NK-92 (cell line): ENCODE data around the gene FLYWCH1.

ENCODE experiments used
- DNase-seq: peaks from one replicate; lab custom pipeline; 2025; ENCODE audit not compliant: unreplicated experiment; lab: John Stamatoyannopoulos, UW

FLYWCH1 gene, protein sequence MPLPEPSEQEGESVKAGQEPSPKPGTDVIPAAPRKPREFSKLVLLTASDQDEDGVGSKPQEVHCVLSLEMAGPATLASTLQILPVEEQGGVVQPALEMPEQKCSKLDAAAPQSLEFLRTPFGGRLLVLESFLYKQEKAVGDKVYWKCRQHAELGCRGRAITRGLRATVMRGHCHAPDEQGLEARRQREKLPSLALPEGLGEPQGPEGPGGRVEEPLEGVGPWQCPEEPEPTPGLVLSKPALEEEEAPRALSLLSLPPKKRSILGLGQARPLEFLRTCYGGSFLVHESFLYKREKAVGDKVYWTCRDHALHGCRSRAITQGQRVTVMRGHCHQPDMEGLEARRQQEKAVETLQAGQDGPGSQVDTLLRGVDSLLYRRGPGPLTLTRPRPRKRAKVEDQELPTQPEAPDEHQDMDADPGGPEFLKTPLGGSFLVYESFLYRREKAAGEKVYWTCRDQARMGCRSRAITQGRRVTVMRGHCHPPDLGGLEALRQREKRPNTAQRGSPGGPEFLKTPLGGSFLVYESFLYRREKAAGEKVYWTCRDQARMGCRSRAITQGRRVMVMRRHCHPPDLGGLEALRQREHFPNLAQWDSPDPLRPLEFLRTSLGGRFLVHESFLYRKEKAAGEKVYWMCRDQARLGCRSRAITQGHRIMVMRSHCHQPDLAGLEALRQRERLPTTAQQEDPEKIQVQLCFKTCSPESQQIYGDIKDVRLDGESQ

DNA sequence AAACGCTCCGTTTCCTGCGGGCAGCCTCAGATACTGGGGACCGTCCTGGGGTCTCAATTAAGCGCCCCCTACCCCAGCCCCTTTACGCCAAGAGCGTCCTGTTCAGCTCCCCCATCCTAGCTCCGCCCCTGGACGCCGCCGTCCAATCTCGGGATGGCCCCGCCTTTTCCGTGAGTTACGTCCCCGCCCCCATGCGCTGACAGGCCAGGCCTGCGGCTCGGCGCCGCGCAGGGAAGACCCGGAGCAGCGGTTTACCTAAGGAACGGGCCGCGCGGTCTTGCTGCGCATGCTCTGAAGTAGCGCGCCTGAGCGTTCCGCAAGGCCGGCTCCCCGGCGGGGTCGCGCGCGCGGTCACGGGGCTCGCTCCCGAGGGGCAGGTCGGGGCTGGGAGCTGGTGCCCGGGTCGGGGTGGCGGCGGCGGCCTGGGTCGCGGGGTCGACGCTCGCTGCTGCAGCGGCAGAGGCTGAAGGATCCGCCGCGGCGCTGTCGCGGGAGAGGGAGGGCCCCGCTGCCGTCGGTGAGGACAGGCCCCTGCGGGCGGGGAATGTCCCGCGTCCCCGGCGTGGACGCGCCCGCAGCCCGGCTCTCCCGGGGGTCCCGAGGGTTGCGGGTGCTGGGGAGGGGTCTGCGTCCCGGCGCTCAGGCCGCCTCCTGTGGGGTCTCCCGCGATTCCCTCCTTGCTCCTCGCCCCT, at the start of gene FLYWCH1:
FLYWCH1 (plus strand) TSS at position 294 of the 692 bp plus-strand sequence. CDS start 17,755 bp downstream, outside the sequence.
- DNase-seq = peak; percentile 87

DNA sequence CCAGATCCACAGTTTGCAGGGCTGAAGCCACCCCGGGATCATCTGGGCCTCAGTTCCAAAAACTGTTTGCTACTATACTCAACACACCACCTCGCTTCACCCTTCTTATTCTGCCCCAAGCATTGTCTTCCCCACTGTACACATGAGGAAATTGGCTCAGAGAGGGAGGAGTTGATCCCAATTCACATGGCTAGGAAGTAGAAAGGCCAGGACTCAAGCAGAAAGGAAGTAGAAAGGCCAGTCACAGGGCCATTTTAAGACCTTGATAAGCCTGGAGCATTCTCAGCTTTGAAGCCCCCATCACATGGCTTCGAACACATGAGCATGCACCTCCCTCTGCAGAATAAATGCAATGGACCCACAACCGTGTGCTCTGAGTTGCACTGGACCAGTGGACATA, 46.1 kb upstream of the FLYWCH1 start:
- no peak for DNase-seq

DNA sequence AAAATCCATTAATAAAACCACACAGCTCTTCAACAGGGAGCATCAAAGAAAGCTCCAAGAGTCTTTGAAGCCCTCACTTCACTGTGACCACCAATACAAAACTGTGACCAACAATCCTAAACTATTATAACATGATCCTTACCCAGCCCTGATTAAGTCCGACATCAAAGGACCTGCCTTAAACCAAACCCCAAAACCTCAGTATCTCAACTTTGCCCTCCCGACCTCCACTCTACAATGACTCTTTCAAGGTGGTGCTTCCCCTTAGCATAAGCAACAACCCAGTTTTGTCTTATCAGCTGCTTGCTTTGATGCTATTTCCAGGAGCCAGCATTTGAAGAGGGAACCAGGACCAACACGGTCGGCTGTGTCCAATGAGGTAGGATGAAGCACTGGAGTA, 45.3 kb upstream of the FLYWCH1 start:
- no peak for DNase-seq

DNA sequence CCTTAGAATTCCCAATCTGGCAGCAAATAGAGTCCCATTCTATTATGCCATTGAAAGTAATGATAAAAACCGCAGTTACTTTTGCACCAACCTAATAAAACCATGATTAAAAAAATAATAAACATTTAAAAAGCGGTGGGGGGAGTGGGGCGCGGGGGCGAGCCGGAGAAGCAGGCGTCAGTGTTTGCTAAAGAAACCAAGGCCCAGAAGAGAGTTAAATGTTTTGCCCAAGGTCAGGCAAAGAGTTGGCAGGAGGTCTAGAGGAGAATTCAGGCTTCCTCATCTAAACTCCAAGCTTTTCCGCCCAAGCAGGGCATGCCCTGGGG, 44.1 kb upstream of the FLYWCH1 start:
- DNase-seq = no peak

DNA sequence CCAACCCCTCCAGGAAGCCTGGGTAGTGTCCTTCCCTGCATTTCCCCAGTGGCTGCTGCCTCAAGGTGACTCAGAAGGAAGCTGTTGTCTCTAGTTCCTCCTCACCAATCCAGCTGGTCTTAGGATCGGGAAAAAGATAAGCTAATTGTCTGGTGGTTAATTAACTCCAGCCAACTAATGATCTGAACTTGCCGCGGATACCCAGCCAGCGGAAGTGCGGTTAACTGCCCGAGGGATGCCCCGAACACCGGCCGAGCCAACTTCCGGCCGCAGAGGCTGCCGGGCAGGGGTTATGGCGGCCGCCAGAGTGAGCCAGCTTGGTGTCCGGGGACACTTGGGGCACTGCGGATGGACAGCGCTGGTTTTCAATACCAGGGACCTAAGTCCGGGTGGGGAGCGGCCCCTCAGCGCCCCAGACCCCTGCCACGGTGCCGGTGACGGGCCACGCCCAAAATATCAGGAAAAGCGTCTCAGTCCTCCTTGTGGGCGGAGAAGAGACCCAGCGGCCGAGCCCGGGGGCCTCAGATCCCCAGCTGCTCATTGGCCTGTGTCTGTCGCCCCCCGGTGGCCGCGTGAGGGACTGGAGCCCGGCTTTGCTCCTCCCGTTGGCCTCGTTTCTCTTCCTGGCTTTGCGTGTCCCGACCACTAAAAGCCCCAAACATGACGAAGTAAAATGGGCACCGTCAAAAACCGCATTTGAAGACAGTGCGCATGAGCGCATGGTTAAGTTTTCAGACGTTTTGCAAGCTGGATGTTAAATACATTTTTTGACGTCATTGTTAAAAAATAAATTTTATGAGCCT, 43.5 kb upstream of the FLYWCH1 start:
- peak; percentile 78 for DNase-seq

DNA sequence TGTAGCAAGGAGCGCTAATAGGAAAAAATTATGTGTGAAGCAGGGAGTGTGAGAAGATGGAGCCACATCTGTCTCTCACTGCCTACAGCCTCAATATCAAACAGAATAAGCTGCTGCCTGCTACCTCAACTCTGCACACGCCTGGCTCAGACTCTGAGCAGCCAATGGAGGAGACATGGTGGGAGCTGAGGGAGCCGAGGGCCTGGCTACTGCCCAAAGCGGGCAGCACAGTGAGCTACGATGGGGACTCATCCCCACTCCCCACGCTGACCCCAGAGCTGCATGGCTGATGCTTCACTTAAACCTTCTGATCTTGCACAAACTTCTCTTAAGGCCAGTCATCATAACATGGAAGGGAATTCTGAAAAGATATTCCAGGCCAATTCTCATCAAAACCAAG, 39.8 kb upstream of the FLYWCH1 start:
- no peak for DNase-seq

DNA sequence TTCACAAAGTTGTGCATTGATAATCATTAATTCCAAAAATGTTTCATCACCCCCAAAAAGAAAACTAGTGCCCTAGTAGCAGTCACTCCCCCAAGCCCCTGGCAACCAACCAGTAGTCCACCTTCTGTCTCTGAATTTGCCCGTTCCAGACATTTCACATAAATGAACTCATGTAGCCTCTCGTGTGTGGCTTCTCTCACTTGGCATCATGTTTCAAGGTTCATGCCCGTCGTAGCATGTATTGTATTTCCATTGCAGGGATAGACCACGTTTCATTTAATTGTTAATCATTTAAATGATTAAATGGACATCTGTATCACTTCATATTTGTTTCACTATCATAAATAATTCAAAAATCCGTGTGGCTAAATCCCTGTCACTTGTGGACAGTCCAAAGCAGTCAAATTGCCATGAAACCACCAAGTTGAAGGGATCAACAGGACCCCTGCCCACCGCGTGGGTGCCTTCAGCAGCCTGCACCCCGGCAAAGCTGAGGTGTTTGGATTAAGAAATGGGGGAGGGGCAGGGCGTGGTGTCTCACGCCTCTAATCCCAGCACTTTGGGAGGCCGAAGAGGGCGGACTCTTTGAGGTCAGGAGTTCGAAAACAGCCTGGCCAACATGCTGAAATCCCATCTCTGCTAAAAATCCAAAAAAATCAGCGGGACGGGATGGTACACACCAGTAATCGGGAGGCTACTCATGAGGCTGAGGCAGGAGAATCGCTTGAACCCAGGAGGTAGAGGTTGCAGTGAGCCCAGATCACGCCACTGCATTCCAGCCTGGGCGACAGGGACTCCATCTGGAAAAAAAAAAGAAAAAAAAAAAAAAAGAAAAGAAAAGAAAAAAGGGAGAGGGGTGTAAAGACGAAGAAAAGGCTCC, 37.5 kb upstream of the FLYWCH1 start:
- no peak for DNase-seq

DNA sequence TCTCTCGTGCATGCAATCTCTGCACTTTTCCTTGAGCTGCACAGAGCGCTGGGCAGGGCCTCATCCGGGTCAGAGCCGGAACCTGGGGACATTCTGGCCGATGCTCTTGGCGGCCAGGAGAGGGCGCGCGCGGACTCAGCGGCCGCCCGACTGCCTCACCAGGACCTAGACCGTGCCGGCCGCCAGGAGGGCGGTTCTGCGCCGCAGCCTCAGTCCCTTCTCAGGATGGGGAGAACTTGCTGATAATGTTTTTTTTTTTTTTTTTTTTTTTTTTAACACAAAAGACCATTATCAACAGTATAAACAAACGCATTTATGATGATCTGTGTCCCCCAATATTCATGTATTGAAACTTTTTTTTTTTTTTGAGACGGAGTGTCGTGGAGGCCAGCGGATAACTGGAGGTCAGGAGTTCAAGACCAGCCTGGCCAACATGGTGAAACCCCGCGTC, 36.8 kb upstream of the FLYWCH1 start:
- DNase-seq = no peak

DNA sequence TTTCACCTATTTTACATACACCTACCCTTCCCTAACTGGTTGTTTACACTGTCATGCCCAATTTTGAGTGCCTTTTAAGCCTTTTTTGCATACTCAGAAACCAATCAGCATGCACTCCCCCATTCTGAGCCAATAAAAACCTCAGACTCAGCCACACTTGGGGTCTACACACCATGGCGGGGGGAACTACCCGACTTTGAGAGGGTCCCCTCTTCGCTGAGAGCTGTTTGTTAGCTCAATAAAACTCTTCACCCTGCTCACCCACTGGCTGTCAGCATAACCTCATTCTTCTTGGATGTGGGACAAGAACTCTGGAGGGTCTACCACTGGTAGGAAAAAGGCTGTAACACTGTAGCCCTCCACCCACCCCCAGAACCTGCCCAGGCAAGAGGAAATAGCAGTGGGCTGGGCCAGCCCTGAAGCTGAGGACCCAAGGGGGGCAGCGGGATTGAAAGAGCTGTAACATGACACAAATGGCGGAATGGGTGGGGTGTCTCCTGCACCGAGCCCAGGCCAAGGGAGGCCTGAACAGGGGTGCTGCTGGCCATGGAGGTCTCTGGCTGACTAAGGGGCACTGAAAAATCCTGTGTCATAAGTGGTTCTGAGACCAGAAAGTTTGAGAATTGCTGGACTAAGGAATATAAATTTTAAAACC, 31.8 kb upstream of the FLYWCH1 start:
- DNase-seq = no peak

DNA sequence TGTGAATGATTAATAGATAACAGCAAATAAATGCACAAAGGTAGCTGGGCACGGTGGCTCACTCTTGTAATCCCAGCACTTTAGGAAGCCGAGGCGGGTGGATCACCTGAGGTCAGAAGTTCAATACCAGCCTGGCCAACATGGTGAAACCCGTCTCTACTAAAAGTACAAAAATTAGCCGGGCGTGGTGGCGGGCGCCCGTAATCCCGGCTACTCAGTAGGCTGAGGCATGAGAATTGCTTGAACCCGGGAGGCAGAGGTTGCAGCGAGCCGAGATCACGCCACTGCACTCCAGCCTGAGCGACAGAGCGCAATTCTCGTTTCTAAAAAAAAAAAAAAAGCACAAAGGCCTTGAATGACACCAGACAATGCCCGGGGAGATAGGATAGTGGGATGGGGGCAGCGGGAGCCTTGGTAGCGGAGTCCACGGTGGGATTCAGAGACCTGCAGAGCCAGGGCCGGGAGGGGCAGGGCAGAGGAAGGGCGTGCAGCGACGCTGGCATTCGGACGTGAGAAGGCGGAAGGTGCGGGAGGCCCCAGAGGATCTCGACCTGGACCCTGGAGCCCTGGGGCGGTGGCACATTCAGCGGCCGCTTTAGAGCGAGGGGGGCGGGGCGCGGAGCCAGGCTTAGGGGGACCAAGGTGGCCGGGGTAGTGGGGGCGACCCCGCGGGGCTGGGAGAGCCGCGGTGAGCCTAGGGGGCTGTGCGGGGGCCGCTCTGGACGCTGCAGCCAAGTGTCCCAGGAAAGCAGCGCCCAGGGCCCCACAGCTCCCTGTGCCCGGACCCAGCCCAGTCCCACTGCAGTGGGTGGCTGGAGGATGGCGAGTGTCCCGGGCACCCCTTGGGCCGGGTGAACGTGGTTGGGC, 29.7 kb upstream of the FLYWCH1 start:
- DNase-seq = no peak

DNA sequence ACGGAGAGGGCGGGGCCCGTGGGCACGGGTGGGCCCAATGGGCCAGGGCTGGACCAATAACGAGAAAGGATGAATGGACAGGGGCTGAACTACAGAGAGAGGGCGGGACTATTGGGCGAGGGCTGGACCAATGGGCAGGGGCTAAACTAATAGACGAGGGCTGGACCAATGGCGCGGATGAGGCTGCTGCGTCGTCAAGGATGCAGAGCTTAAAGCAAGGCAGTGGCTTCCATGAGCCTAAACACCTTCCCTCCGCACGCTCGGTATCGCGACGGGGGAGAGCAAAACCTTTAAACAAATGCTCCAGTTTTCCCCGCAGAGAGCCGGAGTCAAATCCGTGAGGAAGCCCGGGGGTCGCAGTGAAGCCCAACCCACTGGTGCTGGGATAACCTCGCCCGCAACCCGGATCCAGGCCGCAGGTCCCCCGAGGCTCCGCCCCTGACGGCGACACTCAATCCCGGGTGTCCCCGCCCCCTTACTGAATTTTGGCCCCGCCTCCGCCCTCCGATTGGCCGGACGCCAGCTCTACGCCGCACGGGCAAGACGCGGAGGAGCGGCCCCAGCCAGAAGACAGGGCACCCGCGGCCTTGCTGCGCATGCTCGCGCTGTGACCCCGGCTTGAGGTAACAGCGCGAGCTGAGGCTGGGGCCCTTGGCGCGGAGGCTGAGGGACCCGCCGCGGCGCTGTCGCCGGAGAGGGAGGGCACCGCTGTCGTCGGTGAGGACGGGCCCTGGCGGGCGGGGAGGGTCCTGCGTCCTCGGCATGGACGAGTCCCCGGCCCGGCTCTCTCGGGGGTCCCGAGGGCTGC, 28.9 kb upstream of the FLYWCH1 start, which contains the start of gene FLYWCH2:
FLYWCH2 (plus strand) TSS at position 566 of the 808 bp plus-strand sequence. CDS start 13,235 bp downstream, outside the sequence.
- DNase-seq = peak; percentile 88

DNA sequence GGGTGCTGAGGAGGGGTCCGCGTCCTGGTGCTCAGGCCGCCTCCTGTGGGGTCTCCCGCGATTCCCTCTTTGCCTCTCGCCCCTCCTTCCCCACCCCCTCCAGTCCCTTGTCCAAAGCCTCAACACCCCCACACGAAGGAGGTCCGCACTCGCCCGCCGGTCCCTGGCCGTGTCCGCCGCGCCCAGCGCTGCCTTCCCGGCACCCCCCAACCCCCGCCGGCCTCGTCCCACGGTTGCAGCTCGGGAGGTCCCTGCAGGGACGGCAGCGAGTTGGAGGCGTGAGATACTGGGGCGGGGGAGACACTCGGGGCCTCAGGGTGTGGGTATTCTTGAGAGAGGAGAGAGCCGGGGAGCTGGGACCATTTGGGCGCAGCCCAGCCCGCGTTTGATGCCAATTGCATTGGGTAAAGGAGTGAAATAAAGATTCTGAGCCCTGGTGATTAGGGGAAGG, 28.2 kb upstream of the FLYWCH1 start:
- no peak for DNase-seq

DNA sequence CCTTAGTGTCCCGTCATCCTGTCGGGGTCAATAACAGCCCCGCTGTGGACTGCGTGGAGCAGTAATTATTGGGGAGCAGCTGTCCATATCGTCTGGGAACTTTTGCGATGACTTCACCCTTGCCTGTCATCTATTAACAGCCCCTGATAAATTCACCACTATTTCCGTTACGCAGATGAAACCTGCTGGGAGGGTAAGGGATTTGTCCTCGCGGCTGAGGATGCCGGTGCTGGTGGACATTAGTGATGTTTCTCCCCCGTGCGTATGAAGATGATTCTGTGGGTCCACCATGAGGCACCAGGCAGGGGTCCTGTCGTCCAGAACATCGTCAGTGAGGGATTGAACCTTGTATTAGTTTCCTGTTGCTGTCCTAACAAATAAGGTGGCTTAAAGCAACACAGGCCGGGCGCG, 27.7 kb upstream of the FLYWCH1 start:
- DNase-seq = no peak

DNA sequence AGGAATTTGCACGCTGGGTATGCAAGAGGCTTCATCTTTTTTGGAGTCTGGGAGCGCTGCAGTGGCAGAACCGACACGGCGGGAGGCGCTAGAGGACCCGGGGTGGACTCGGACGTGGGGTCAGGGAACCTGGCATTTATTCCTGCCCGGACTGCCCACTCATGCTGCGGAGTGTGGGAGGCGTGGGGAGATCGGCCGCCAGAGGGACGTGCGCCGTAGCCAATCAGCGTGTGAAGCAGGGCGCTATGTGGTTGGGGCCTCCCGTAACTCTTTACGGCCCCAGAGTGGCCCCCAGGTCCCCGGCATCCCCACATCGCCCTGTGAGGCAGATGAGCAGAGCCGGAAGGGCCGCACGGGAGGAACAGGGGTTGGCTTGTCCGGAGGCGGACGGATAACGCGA, 17.5 kb upstream of the FLYWCH1 start:
- no peak for DNase-seq

DNA sequence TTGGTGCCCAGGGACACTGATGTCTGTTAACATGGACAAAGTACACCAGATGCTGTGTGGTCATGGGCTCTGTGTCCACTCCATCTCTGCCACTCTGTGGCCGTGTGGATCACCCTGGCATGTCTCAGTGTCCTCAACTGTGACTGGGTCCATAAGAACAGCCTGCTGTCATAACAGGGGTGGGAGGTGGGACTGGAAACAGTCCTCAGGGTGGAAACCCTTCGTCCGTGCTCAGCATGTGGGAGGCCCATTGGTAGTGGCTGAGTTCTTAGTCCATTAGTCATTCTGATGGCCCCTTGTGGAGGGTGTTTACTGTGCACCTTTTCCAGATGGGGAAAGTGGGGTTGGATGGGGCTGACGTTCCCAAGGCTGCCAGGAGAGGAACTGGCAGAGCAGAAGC, 15.9 kb upstream of the FLYWCH1 start:
- no peak for DNase-seq

DNA sequence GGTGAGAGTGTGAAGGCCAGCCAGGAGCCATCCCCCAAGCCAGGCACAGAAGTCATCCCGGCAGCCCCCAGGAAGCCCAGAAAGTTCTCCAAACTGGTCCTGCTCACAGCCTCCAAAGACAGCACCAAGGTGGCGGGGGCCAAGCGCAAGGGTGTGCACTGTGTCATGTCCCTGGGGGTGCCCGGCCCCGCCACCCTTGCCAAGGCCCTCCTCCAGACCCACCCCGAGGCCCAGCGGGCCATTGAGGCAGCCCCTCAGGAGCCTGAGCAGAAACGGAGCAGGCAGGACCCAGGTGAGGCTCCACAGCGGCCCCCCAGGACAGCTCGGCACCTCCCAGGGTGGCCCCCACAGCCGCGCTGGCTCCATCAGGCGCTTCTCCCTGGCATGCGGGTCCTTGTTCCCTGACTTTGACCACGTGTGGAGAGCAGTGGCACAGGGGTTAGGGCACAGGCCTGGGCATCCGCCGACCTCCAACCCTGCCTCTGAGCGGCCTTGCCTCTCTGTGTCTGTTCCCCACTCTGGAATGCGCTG, 15.2 kb upstream of the FLYWCH1 start:
- DNase-seq = no peak

DNA sequence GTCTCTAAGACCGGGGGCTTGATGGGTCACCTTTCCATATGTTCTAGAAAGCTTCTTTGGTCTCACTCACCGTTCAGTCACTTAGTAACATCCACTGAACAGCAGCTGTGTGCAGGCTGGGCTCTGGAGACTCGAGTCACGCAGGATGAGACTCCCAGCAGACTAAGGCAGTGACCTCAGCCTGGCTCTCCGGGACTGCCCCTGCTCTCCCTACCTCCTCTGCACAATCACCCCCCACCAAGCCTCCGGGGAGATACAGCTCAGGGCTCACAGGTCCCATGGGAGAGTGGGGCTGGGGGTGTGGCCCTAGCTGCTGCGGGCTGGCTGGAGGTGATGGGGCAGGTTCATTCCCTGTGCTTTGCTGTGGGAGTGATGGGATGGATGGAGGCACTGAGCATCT, 14.6 kb upstream of the FLYWCH1 start:
- DNase-seq = no peak
